ENCODE measurements around the gene CLK4.

GRCh38 chr5:178606269-178606668, 20.6 kb downstream of the CLK4 start:
- TF ChIP-seq CTCF (IDR thresholded peaks at IDR 0.05) = no peak
- no peak for TF ChIP-seq POLR2A (IDR thresholded peaks at IDR 0.05)
